GM13976 (cell line): Measurements from ENCODE around the gene SEPTIN8.

Experiments
- DNase-seq: peaks from one replicate; pipeline ENCODE4 v3.0.0; 2012; ENCODE audit warnings: low spot score
- CTCF ChIP-seq: IDR thresholded peaks from 2 replicates; pipeline ENCODE4 v1.5.1; 2012; ENCODE audit warnings: borderline replicate concordance, mild to moderate bottlenecking; ENCODE audit not compliant: insufficient read depth; ENCODE audit errors: extremely low read depth, missing control alignments, control extremely low read depth
- in situ Hi-C: fragments of 300-500 bp; cut with MboI; formaldehyde crosslinking; loops from one replicate; pipeline ENCODE4 v1.12.0; 2022; ENCODE audit warnings: low sequenced_read_pairs, mixed read lengths, inconsistent platforms; ENCODE audit not compliant: unreplicated experiment

Gene SEPTIN8

GRCh38 chr5:132774896-132775295, 2.1 kb downstream of the SEPTIN8 start:
- in situ Hi-C loops: no loop called here
- TF ChIP-seq CTCF: no peak
- no peak for DNase-seq

GRCh38 chr5:132774406-132774805, 2.6 kb downstream of the SEPTIN8 start:
- DNase-seq: no peak
- in situ Hi-C loops: no loop called here
- TF ChIP-seq CTCF: no peak

GRCh38 chr5:132773601-132774355, 3.3 kb downstream of the SEPTIN8 start:
- DNase-seq: no peak
- TF ChIP-seq CTCF: no peak
- in situ Hi-C loops: no loop called here

- no peak for DNase-seq
- TF ChIP-seq CTCF: no peak
- in situ Hi-C loops: no loop called here
Measured at GRCh38 chr5:132773114-132773513, 3.9 kb downstream of the SEPTIN8 start.

GRCh38 chr5:132772291-132773070, 4.6 kb downstream of the SEPTIN8 start:
- no peak for TF ChIP-seq CTCF
- in situ Hi-C loops: no loop called here
- no peak for DNase-seq

- in situ Hi-C loops: no loop called here
- no peak for DNase-seq
- TF ChIP-seq CTCF: no peak
Measured at GRCh38 chr5:132771503-132771998, 5.5 kb downstream of the SEPTIN8 start.
